K562 (cell line): ENCODE results near the gene HNRNPH3. TPM values are rescaled to one million over a fixed set of nuclear protein-coding genes. Genes with fewer than 3 reads are reported as not detected.

Experiments
- GTF3C2 ChIP-seq: IDR thresholded peaks from 3 replicates; pipeline ENCODE4 v1.6.1; 2011; ENCODE audit warnings: borderline replicate concordance, mild to moderate bottlenecking, moderate library complexity; ENCODE audit not compliant: insufficient read length; ENCODE audit errors: extremely low read depth
- HEY1 ChIP-seq: fragments of 250-450 bp; sonication (Bioruptor Pico); IDR thresholded peaks from 2 replicates; pipeline ENCODE4 v1.5.0; 2020; ENCODE audit warnings: mild to moderate bottlenecking, moderate library complexity, borderline replicate concordance
- HMG20A ChIP-seq: fragments of 450-650 bp; formaldehyde crosslinking; conservative IDR thresholded peaks from 2 replicates; pipeline ENCODE4 v1.4.0; 2020; ENCODE audit warnings: mild to moderate bottlenecking, mixed read lengths
- KDM1A ChIP-seq, 2 experiments: fragments of 450-650 bp; IDR thresholded peaks; 2 replicates each; pipeline ENCODE4 v1.6.1; 2016; ENCODE audit warnings: mild to moderate bottlenecking in 2 of 2
- KLF13 ChIP-seq: fragments of 450-650 bp; IDR thresholded peaks from 2 replicates; pipeline ENCODE4 v1.6.1; 2016; ENCODE audit warnings: missing genetic modification characterization, low read depth, mild to moderate bottlenecking, missing compliant biosample characterization, moderate library complexity, borderline replicate concordance
- NELFE ChIP-seq: IDR thresholded peaks from 2 replicates; pipeline ENCODE4 v1.6.1; 2011; ENCODE audit warnings: mild to moderate bottlenecking; ENCODE audit not compliant: insufficient read depth, insufficient read length
- NFIX ChIP-seq: fragments of 250-450 bp; sonication (Bioruptor Pico); IDR thresholded peaks from 2 replicates; pipeline ENCODE4 v1.4.0; 2020; ENCODE audit warnings: low read depth, mild to moderate bottlenecking, moderate library complexity
- NKRF ChIP-seq: fragments of 450-650 bp; IDR thresholded peaks from 2 replicates; pipeline ENCODE4 v1.6.1; 2016; ENCODE audit warnings: borderline replicate concordance
- POLR3A ChIP-seq: IDR thresholded peaks from 2 replicates; pipeline ENCODE4 v1.6.1; 2011; ENCODE audit warnings: borderline replicate concordance, mild to moderate bottlenecking, moderate library complexity; ENCODE audit not compliant: insufficient read length, insufficient read depth; ENCODE audit errors: extremely low read depth
- RCOR1 ChIP-seq, 2 experiments: IDR thresholded peaks; 2 replicates each; pipeline ENCODE4 v1.6.1; 2012; ENCODE audit warnings: low read depth in 2 of 2, low read length in 2 of 2, borderline replicate concordance in 1 of 2, improper control_type of control experiment in 1 of 2
- RUNX1 ChIP-seq: sonication (generic); IDR thresholded peaks from 2 replicates; pipeline ENCODE4 v1.6.1; 2016; ENCODE audit warnings: antibody characterized with exemption, low read depth
- SPI1 ChIP-seq: IDR thresholded peaks from 2 replicates; pipeline ENCODE4 v1.6.1; 2011; ENCODE audit warnings: low read depth, low read length, control low read depth, borderline replicate concordance
- TFAM ChIP-seq: fragments of 250-450 bp; sonication (Bioruptor Pico); conservative IDR thresholded peaks from 2 replicates; pipeline ENCODE4 v1.5.0; 2021; ENCODE audit warnings: mild to moderate bottlenecking, moderate library complexity
- THRAP3 ChIP-seq: fragments of 450-650 bp; IDR thresholded peaks from 2 replicates; pipeline ENCODE4 v1.6.1; 2016; ENCODE audit warnings: mild to moderate bottlenecking, inconsistent platforms, borderline replicate concordance
- TRIM25 ChIP-seq: fragments of 450-650 bp; IDR thresholded peaks from 2 replicates; pipeline ENCODE4 v1.7.0; 2016; ENCODE audit warnings: borderline replicate concordance
- ZNF699 ChIP-seq: fragments of 250-450 bp; sonication (Bioruptor Pico); IDR thresholded peaks from 2 replicates; pipeline ENCODE4 v1.8.0; 2021; ENCODE audit warnings: mild to moderate bottlenecking, moderate library complexity; ENCODE audit not compliant: insufficient replicate concordance
- polyA plus RNA-seq, 8 experiments: library from polyadenylated mRNA; depleted of rRNA in 4 of 8; stranded (reverse) in 5 of 8; unstranded in 3 of 8; fragments of >200 nt; fragmentation: Nextera tagmentation in 2 of 8; fragmentation: Illumina TruSeq in 1 of 8; extraction: Ambion mirVana in 2 of 8; extraction: Trizol in 1 of 8; gene quantifications; 2 replicates each; pipeline versions ENCODE4 v1.2.1 to v1.2.3, GENCODE V29; 2011 to 2014; ENCODE audit warnings: inconsistent platforms in 1 of 8, missing spikeins in 1 of 8
- total RNA-seq, 7 experiments: library from RNA; depleted of rRNA in 6 of 7; stranded (reverse); fragments of >200 nt in 6 of 7; fragmentation: Illumina TruSeq in 2 of 7; extraction: Trizol in 2 of 7; gene quantifications; 2 replicates each; pipeline versions ENCODE4 v1.2.1 to v1.2.3, GENCODE V29; 2011 to 2021; ENCODE audit warnings: low replicate concordance in 1 of 7

HNRNPH3 gene
- total and polyA plus RNA-seq, 9 of the 15 experiments (the other 6 are each of a cell fraction or from before 2014, with no cell fraction given), result 52.8 to 562 (median 152) TPM

- TF ChIP-seq TRIM25, result no peak
- TF ChIP-seq HEY1, result peak; percentile 55; the same call in 1 of the 2 replicates
- TF ChIP-seq ZNF699, result no peak
- TF ChIP-seq KDM1A (IDR thresholded peaks at IDR 0.05), result no peak
- no peak for TF ChIP-seq NELFE
- TF ChIP-seq THRAP3, result peak; percentile 85; the same call in 1 of the 2 replicates
- TF ChIP-seq HMG20A (CRISPR knock-in tag), result no peak
- peak; percentile 83 for TF ChIP-seq KLF13 (tag)
- no peak; the same call in 1 of the 2 replicates for TF ChIP-seq SPI1
- no peak for TF ChIP-seq GTF3C2
- no peak for TF ChIP-seq POLR3A
- TF ChIP-seq TFAM (CRISPR knock-in tag), result no peak
- no peak for TF ChIP-seq RUNX1
- no peak for TF ChIP-seq NFIX (CRISPR knock-in tag)
- TF ChIP-seq NKRF, result peak; percentile 68
- peak; percentile 15 to 65; a peak in 3 of 4 replicates for TF ChIP-seq RCOR1 (IDR thresholded peaks at IDR 0.05; ENCODE audit: borderline replicate concordance in 1 of 2, low read depth in 2 of 2, low read length in 2 of 2)
Observed at GRCh38 chr10:68332259-68333057, 594 bp downstream of the HNRNPH3 start, which contains the start of gene PBLD (continued).
